HG03575 (cell line): Measurements from ENCODE around the gene SPTSSB.

Experiments
- ATAC-seq: cut with Tn5 transposase; IDR thresholded peaks from one replicate; pipeline ENCODE4 v1.9.1; 2021; ENCODE audit not compliant: unreplicated experiment, insufficient number of reproducible peaks, low FRiP score; ENCODE audit errors: extremely low read depth

Gene SPTSSB

GRCh38 chr3:161371441-161372320 lies at the start of gene SPTSSB:
Gene SPTSSB, minus strand, starts transcription at chr3:161371517. Its CDS starts 25,194 bp downstream, at chr3:161346323.
- no peak for ATAC-seq

- ATAC-seq, result no peak
These were observed 49.4 kb upstream of the SPTSSB start for GRCh38 chr3:161420746-161421145.

GRCh38 chr3:161419555-161420333 lies 48.4 kb upstream of the SPTSSB start:
- ATAC-seq, result no peak

- no peak for ATAC-seq
These were observed 44.4 kb upstream of the SPTSSB start for GRCh38 chr3:161415506-161416231.

- no peak for ATAC-seq
These were observed 43.6 kb upstream of the SPTSSB start for GRCh38 chr3:161414907-161415306.

GRCh38 chr3:161413855-161414210 lies 42.5 kb upstream of the SPTSSB start:
- ATAC-seq, result peak; percentile 59

- no peak for ATAC-seq
These were observed 42.0 kb upstream of the SPTSSB start for GRCh38 chr3:161413127-161413854.

- no peak for ATAC-seq
These were observed 40.8 kb upstream of the SPTSSB start for GRCh38 chr3:161412123-161412522.

GRCh38 chr3:161409858-161410257 lies 38.5 kb upstream of the SPTSSB start:
- ATAC-seq, result no peak

GRCh38 chr3:161409069-161409468 lies 37.8 kb upstream of the SPTSSB start:
- ATAC-seq, result no peak

- no peak for ATAC-seq
These were observed 35.6 kb upstream of the SPTSSB start for GRCh38 chr3:161406594-161407555.

GRCh38 chr3:161405836-161406235 lies 34.5 kb upstream of the SPTSSB start:
- ATAC-seq, result no peak

- ATAC-seq, result no peak
These were observed 33.8 kb upstream of the SPTSSB start for GRCh38 chr3:161405087-161405486.

GRCh38 chr3:161403251-161403650 lies 31.9 kb upstream of the SPTSSB start:
- no peak for ATAC-seq

- ATAC-seq, result no peak
These were observed 30.1 kb upstream of the SPTSSB start for GRCh38 chr3:161401389-161401788.

GRCh38 chr3:161400650-161401049 lies 29.3 kb upstream of the SPTSSB start:
- ATAC-seq, result no peak

- no peak for ATAC-seq
These were observed 24.0 kb upstream of the SPTSSB start for GRCh38 chr3:161395115-161396012.
